ENCODE measurements around the gene RBM33. TPM values are rescaled to one million over a fixed set of nuclear protein-coding genes. Genes with fewer than 3 reads are reported as not detected.

RBM33 gene
- total and polyA plus RNA-seq, 2 experiments from 2014 or later, result 10.5 to 36.0 TPM

- Histone ChIP-seq H2AFZ (no peak overlapping the region), H3K9me2 (ENCODE audit: insufficient read depth) (no peaks in the 10 kb centered on the region), H3K27me3 (replicated peaks; ENCODE audit: insufficient read depth) (no peaks in the 10 kb centered on the region), H3K9me3 (ENCODE audit: low read depth) (no peaks in the 10 kb centered on the region), H3K27ac (no peak overlapping the region), H3K4me1 (ENCODE audit: insufficient read depth) (0 out of 2 replicates have a peak, but pooled peaks cover 4% of the 10 kb centered on the region), H3K79me2 (ENCODE audit: insufficient read depth) (peaks cover 22% of the 10 kb centered on the region), H3K9ac (no peak overlapping the region), H3K4me2 (ENCODE audit: unreplicated experiment) (no peak overlapping the region), H3F3A (ENCODE audit: insufficient read depth) (peaks cover 6% of the 10 kb centered on the region; the same call in 1 of the 2 replicates), H4K20me1 (ENCODE audit: insufficient read depth) (no peaks in the 10 kb centered on the region), H3K36me3 (ENCODE audit: low read depth) (peaks cover 23% of the 10 kb centered on the region; the same call in 1 of the 2 replicates), H3K4me3 (no peak overlapping the region)
- WGBS, 2 experiments (ENCODE audit: low coverage in 1 of 2, low lambda C conversion rate in 2 of 2, missing lambda C conversion rate in 2 of 2), result 98% methylated on average over 14 of the region's 14 CpGs
- DNase-seq, result no peak
- in situ Hi-C loops (cut with MboI), result loop anchor here (25.0 kb wide), 1 partner anchor 863 kb away; no protein-coding TSS in a partner anchor
- TF ChIP-seq EZH2 (IDR thresholded peaks at IDR 0.05; ENCODE audit: insufficient read depth, poor library complexity, severe bottlenecking), result no peak
Observed at GRCh38 chr7:155774947-155775346, 130.5 kb downstream of the RBM33 start.

- 93 to 94% methylated on average over 7 of the region's 7 CpGs for WGBS, 2 experiments (ENCODE audit: low coverage in 1 of 2, low lambda C conversion rate in 2 of 2, missing lambda C conversion rate in 2 of 2)
- no peak overlapping the region for H3K9ac ChIP-seq
- peaks cover 21% of the 10 kb centered on the region for H3K79me2 ChIP-seq (ENCODE audit: insufficient read depth)
- DNase-seq, result no peak
- H3K9me3 ChIP-seq (ENCODE audit: low read depth), result no peaks in the 10 kb centered on the region
- no peak for TF ChIP-seq EZH2 (IDR thresholded peaks at IDR 0.05; ENCODE audit: insufficient read depth, poor library complexity, severe bottlenecking)
- no peak for TF ChIP-seq EZH2phosphoT487 (IDR thresholded peaks at IDR 0.05; ENCODE audit: insufficient read depth, low read depth)
- H3F3A ChIP-seq (ENCODE audit: insufficient read depth), result no peaks in the 10 kb centered on the region
- H3K9me2 ChIP-seq (ENCODE audit: insufficient read depth), result no peaks in the 10 kb centered on the region
- H3K27ac ChIP-seq, result no peak overlapping the region
- H3K4me1 ChIP-seq (ENCODE audit: insufficient read depth), result no peaks in the 10 kb centered on the region
- H4K20me1 ChIP-seq (ENCODE audit: insufficient read depth), result no peaks in the 10 kb centered on the region
- no peak overlapping the region for H3K4me2 ChIP-seq (ENCODE audit: unreplicated experiment)
- peaks cover 23% of the 10 kb centered on the region; the same call in 1 of the 2 replicates for H3K36me3 ChIP-seq (ENCODE audit: low read depth)
- in situ Hi-C loops (cut with MboI), result no loop called here
- H3K4me3 ChIP-seq, result no peak overlapping the region
- no peaks in the 10 kb centered on the region for H3K27me3 ChIP-seq (replicated peaks; ENCODE audit: insufficient read depth)
- no peak overlapping the region for H2AFZ ChIP-seq
Observed at GRCh38 chr7:155775691-155776090, 131.2 kb downstream of the RBM33 start.

GRCh38 chr7:155776606-155777005 is 132.1 kb downstream of the RBM33 start:
- DNase-seq, result no peak
- no peak for TF ChIP-seq EZH2 (IDR thresholded peaks at IDR 0.05; ENCODE audit: insufficient read depth, poor library complexity, severe bottlenecking)
- WGBS, 2 experiments (ENCODE audit: low coverage in 1 of 2, low lambda C conversion rate in 2 of 2, missing lambda C conversion rate in 2 of 2), result 89 to 91% methylated on average over 8 of the region's 8 CpGs
- Histone ChIP-seq H3K27ac (no peak overlapping the region), H3K9ac (no peak overlapping the region), H3K9me3 (ENCODE audit: low read depth) (no peaks in the 10 kb centered on the region), H3K9me2 (ENCODE audit: insufficient read depth) (no peaks in the 10 kb centered on the region), H4K20me1 (ENCODE audit: insufficient read depth) (no peaks in the 10 kb centered on the region), H3K4me3 (no peak overlapping the region), H3F3A (ENCODE audit: insufficient read depth) (no peaks in the 10 kb centered on the region), H3K27me3 (replicated peaks; ENCODE audit: insufficient read depth) (no peaks in the 10 kb centered on the region), H3K4me2 (ENCODE audit: unreplicated experiment) (no peak overlapping the region), H3K79me2 (ENCODE audit: insufficient read depth) (peaks cover 12% of the 10 kb centered on the region), H2AFZ (no peak overlapping the region), H3K4me1 (ENCODE audit: insufficient read depth) (no peaks in the 10 kb centered on the region), H3K36me3 (ENCODE audit: low read depth) (peaks cover 16% of the 10 kb centered on the region; the same call in 1 of the 2 replicates)
- in situ Hi-C loops (cut with MboI), result no loop called here

- no peaks in the 10 kb centered on the region for H3K27me3 ChIP-seq (replicated peaks; ENCODE audit: insufficient read depth)
Observed at GRCh38 chr7:155778349-155778748, 133.9 kb downstream of the RBM33 start.

GRCh38 chr7:155780884-155781283 is 136.4 kb downstream of the RBM33 start:
- Histone ChIP-seq H3K27ac (no peak overlapping the region), H3K36me3 (ENCODE audit: low read depth) (peaks cover 4% of the 10 kb centered on the region; the same call in 1 of the 2 replicates), H3K9me3 (ENCODE audit: low read depth) (no peaks in the 10 kb centered on the region), H2AFZ (no peak overlapping the region), H3K4me2 (ENCODE audit: unreplicated experiment) (no peak overlapping the region), H3K4me3 (no peak overlapping the region), H3K79me2 (ENCODE audit: insufficient read depth) (peaks cover 5% of the 10 kb centered on the region; the same call in 1 of the 2 replicates), H3K4me1 (ENCODE audit: insufficient read depth) (no peaks in the 10 kb centered on the region), H4K20me1 (ENCODE audit: insufficient read depth) (no peaks in the 10 kb centered on the region), H3K27me3 (replicated peaks; ENCODE audit: insufficient read depth) (no peaks in the 10 kb centered on the region), H3K9ac (no peak overlapping the region), H3K9me2 (ENCODE audit: insufficient read depth) (no peaks in the 10 kb centered on the region), H3F3A (ENCODE audit: insufficient read depth) (peaks cover 11% of the 10 kb centered on the region)
- no peak for DNase-seq
- TF ChIP-seq EZH2 (IDR thresholded peaks at IDR 0.05; ENCODE audit: insufficient read depth, poor library complexity, severe bottlenecking) (no peak), EZH2phosphoT487 (IDR thresholded peaks at IDR 0.05; ENCODE audit: insufficient read depth, low read depth) (no peak)
- in situ Hi-C loops (cut with MboI), result no loop called here
- WGBS, 2 experiments (ENCODE audit: low coverage in 1 of 2, low lambda C conversion rate in 2 of 2, missing lambda C conversion rate in 2 of 2), result 86 to 88% methylated on average over 23 to 24 of the region's 24 CpGs

More at GRCh38 chr7:155778349-155778748, 133.9 kb downstream of the RBM33 start:
- Histone ChIP-seq H3K9me3 (ENCODE audit: low read depth) (no peaks in the 10 kb centered on the region), H3K36me3 (ENCODE audit: low read depth) (peaks cover 16% of the 10 kb centered on the region; the same call in 1 of the 2 replicates), H2AFZ (no peak overlapping the region), H3K4me3 (no peak overlapping the region), H3K27ac (no peak overlapping the region), H3K9me2 (ENCODE audit: insufficient read depth) (no peaks in the 10 kb centered on the region), H4K20me1 (ENCODE audit: insufficient read depth) (no peaks in the 10 kb centered on the region), H3K4me1 (ENCODE audit: insufficient read depth) (no peaks in the 10 kb centered on the region), H3K4me2 (ENCODE audit: unreplicated experiment) (no peak overlapping the region), H3K79me2 (ENCODE audit: insufficient read depth) (peaks cover 11% of the 10 kb centered on the region), H3K9ac (no peak overlapping the region), H3F3A (ENCODE audit: insufficient read depth) (no peaks in the 10 kb centered on the region)
- no peak for DNase-seq
- TF ChIP-seq EZH2 (IDR thresholded peaks at IDR 0.05; ENCODE audit: insufficient read depth, poor library complexity, severe bottlenecking) (no peak), EZH2phosphoT487 (IDR thresholded peaks at IDR 0.05; ENCODE audit: insufficient read depth, low read depth) (no peak)
- WGBS, 2 experiments (ENCODE audit: low coverage in 1 of 2, low lambda C conversion rate in 2 of 2, missing lambda C conversion rate in 2 of 2), result 81 to 83% methylated on average over 6 of the region's 6 CpGs
- in situ Hi-C loops (cut with MboI), result no loop called here
